HG03439 (cell line): ENCODE results near the gene COL10A1.

Source experiments
- ATAC-seq: cut with Tn5 transposase; IDR thresholded peaks from one replicate; pipeline ENCODE4 v1.9.1; 2021; ENCODE audit warnings: mild to moderate bottlenecking, moderate library complexity; ENCODE audit not compliant: unreplicated experiment

The COL10A1 gene

GRCh38 chr6:116088946-116089345, 37.0 kb downstream of the COL10A1 start:
- no peak for ATAC-seq

DNA sequence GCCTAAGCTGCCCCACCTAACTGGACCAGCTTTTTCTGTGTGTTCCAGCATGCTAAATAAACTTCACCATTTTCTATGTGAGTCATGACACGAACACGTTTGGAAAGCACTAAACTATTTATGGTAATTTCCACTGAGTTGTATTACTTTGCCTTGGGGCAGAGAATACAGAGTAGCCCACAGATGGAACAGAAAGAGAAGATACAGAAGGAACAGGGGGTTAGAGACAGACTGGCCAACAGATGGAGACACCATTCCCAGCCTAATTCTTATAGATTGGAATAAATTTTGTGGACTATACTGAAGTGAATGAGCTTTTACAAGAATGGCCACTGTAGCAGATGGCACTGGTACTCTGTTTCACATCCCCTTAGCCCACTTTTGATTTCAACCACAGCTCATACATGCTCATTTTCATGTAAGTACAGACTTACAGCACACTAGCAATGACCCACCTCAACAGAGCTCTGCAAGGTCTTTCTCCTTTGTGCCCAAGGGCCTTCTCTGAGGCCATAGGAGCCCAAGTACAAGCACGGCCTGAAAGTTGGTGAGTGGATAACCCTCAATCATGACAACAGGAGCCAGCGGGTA, 38.4 kb downstream of the COL10A1 start:
- ATAC-seq, result peak; percentile 99

DNA sequence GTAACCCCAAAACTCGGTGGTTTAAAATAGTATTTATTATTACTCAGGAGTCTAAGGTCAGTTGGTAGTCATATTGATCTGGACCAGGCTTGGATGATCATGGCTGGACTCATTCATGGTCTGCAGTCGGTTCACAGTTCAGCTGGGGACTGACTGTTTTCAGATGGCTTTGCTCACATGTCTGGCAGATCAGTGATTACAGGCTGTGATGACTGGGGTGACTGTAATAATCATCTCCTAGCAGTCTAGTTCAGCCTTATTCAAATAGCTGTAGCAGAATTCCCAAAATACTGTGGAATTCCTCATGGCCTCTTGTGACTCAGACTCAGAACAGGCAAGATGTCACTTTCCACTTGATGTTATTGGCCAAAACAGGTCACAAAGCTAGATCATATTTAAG, 41.6 kb downstream of the COL10A1 start:
- no peak for ATAC-seq

GRCh38 chr6:116083052-116083451, 42.9 kb downstream of the COL10A1 start:
- no peak for ATAC-seq

DNA sequence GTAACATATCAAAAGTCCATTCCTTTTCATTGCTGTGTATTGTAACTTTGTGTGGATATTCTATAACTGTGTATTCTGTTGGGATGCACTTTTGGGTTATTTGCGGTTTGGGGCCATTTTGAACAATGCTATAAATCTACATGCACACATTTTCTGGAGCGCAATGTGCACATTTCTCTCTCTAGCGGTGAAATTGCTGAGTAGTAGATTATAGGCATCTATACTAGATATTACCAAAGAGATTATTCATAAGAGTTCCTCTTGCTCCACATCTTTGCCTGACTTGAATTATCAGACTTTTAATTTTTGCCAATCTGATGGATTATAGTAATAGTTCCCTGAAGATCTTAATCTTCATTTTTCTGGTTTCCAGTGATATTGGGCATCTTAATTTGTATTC, 47.0 kb downstream of the COL10A1 start:
- no peak for ATAC-seq

GRCh38 chr6:116078522-116078921, 47.4 kb downstream of the COL10A1 start:
- ATAC-seq, result no peak

GRCh38 chr6:116074732-116075390, 51.1 kb downstream of the COL10A1 start:
- ATAC-seq, result no peak

- no peak for ATAC-seq
Measured at GRCh38 chr6:116073765-116074440, 52.0 kb downstream of the COL10A1 start.

DNA sequence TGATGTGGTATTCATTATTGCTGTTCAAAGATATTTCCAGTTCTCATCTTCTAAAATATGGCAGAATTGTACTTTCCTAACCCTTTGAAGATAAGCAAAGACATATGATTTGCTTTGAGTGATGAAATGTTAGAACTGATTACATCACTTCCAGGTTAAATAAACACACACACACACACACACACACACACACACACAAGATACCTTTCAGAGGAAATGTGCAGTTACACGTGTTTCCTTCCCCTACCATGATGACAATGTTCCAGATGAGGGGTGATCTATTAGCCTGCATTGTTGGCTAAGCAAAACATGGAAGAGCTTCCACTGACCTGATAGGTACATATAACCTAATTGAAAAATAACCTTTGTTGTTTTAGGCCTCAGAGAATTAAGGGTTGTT, 53.6 kb downstream of the COL10A1 start:
- no peak for ATAC-seq

DNA sequence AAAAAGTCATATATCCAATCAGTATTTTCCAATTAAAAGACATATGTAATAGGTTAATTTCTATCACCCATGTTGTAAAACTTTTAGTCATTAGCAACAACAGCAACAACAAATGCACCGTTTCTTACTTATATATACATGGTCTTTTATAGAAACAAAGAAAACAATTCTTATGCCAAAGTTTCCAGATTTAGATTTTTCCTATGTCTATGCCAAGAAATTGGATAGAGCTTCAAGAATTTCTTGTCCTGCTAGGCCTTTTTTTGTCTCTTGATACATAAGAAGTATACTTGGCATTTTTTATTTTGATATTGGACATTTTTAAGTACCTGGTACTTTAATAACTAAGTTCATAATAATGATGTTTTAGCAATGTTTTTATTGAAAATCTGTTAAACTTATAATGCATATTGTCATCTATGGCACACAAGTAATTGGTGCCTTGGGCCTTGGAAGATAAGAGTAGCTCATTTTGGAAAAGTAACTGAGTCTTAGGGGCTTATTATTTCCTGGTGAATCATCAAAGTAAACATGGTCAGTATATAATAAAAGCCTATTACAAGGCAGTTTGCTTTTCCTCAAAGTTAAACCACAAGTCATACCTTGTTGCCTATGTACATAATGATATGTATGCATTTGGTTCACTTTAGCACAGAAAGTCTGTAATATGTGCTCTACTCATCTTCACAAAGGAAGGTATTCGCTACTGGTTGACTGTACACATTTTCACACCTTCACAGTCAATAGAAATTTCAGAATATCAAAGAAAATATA, 55.1 kb downstream of the COL10A1 start:
- no peak for ATAC-seq

DNA sequence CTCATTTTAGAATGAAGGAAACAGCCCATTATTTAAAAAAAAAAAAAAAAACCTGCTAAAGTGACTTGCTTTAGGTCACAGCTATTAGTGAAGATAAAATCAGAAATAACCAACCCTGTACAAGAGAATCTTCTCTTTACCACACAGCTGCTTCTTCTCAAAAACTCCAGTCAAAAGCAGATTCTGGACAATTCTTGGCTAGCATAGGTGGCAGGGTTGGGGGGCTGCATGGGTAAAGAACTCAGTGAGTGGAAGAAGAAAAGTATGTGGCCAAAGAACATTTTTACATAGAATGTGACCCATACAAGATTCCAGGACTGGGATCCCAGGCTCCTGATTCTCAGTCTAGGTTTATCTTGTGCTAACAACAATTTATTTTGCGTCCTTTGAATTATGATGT, 55.8 kb downstream of the COL10A1 start:
- no peak for ATAC-seq
